ENCODE measurements around the gene HS6ST1.

The HS6ST1 gene

GRCh38 chr2:128327180-128327964 lies 8.7 kb upstream of the HS6ST1 start:
- no peak overlapping the region for H3K4me3 ChIP-seq (replicated peaks in 1 of 2; ENCODE audit: low read depth in 2 of 2, low read length in 2 of 2)
- TF ChIP-seq CTCF (IDR thresholded peaks at IDR 0.05; ENCODE audit: low read depth, low read length): no peak
- no peak for DNase-seq (ENCODE audit: low read depth in 2 of 2)

GRCh38 chr2:128326346-128326745 lies 7.7 kb upstream of the HS6ST1 start:
- no peak for DNase-seq (ENCODE audit: low read depth in 2 of 2)
- no peak for TF ChIP-seq CTCF (IDR thresholded peaks at IDR 0.05; ENCODE audit: low read depth, low read length)
- no peak overlapping the region for H3K4me3 ChIP-seq (replicated peaks in 1 of 2; ENCODE audit: low read depth in 2 of 2, low read length in 2 of 2)

GRCh38 chr2:128325611-128326181 lies 7.0 kb upstream of the HS6ST1 start:
- TF ChIP-seq CTCF (IDR thresholded peaks at IDR 0.05; ENCODE audit: low read depth, low read length): no peak
- H3K4me3 ChIP-seq (replicated peaks in 1 of 2; ENCODE audit: low read depth in 2 of 2, low read length in 2 of 2): no peak overlapping the region
- no peak for DNase-seq (ENCODE audit: low read depth in 2 of 2)

- no peak for DNase-seq (ENCODE audit: low read depth in 2 of 2)
Measured at GRCh38 chr2:128324897-128325410, 6.3 kb upstream of the HS6ST1 start.

GRCh38 chr2:128324008-128324896 lies 5.6 kb upstream of the HS6ST1 start:
- TF ChIP-seq CTCF (IDR thresholded peaks at IDR 0.05; ENCODE audit: low read depth, low read length): no peak
- no peak overlapping the region for H3K4me3 ChIP-seq (replicated peaks in 1 of 2; ENCODE audit: low read depth in 2 of 2, low read length in 2 of 2)
- DNase-seq (ENCODE audit: low read depth in 2 of 2): no peak

More at GRCh38 chr2:128324897-128325410, 6.3 kb upstream of the HS6ST1 start:
- TF ChIP-seq CTCF (IDR thresholded peaks at IDR 0.05; ENCODE audit: low read depth, low read length): no peak
- no peak overlapping the region for H3K4me3 ChIP-seq (replicated peaks in 1 of 2; ENCODE audit: low read depth in 2 of 2, low read length in 2 of 2)

- no peak for TF ChIP-seq CTCF (IDR thresholded peaks at IDR 0.05; ENCODE audit: low read depth, low read length)
- no peak for DNase-seq (ENCODE audit: low read depth in 2 of 2)
- H3K4me3 ChIP-seq (replicated peaks in 1 of 2; ENCODE audit: low read depth in 2 of 2, low read length in 2 of 2): no peak overlapping the region
Measured at GRCh38 chr2:128323555-128323931, 4.9 kb upstream of the HS6ST1 start.
